ENCODE measurements around the gene COL15A1.

GRCh38 chr9:98951967-98952366 is 8.3 kb downstream of the COL15A1 start:
- TF ChIP-seq POLR2A (IDR thresholded peaks at IDR 0.05) (no peak), CTCF (IDR thresholded peaks at IDR 0.05) (no peak)
